ENCODE data around the gene SSR1. TPM values are rescaled to one million over a fixed set of nuclear protein-coding genes. Genes with fewer than 3 reads are reported as not detected.

Gene SSR1
- total and polyA plus RNA-seq, 4 donors = 43.6 to 115 (median 79.9) TPM

GRCh38 chr6:7307533-7307932 is 5.5 kb downstream of the SSR1 start:
- no peak overlapping the region for H3K9ac ChIP-seq (ENCODE audit: low read depth in 1 of 2, low read length in 2 of 2)
- no peak for DNase-seq (ENCODE audit: low spot score)
- H3K27ac ChIP-seq (ENCODE audit: low read depth in 1 of 2, low read length in 2 of 2) = no peak overlapping the region
- WGBS = 98% methylated on average over 5 of the region's 5 CpGs
- H3K27me3 ChIP-seq (ENCODE audit: control insufficient read depth in 4 of 4, insufficient read depth in 4 of 4, low read length in 3 of 4) = no peaks in the 10 kb centered on the region
- TF ChIP-seq YY1 (IDR thresholded peaks at IDR 0.05) (no peak), RXRA (IDR thresholded peaks at IDR 0.05) (no peak), HNF4A (conservative IDR thresholded peaks at IDR 0.05) (no peak), MAX (IDR thresholded peaks at IDR 0.05) (no peak), RAD21 (IDR thresholded peaks at IDR 0.05) (no peak), SP1 (IDR thresholded peaks at IDR 0.05) (no peak), EGR1 (IDR thresholded peaks at IDR 0.05; ENCODE audit: low read depth in 2 of 2) (no peak), HNF4G (IDR thresholded peaks at IDR 0.05) (no peak)
- TF ChIP-seq, protein P1, sequence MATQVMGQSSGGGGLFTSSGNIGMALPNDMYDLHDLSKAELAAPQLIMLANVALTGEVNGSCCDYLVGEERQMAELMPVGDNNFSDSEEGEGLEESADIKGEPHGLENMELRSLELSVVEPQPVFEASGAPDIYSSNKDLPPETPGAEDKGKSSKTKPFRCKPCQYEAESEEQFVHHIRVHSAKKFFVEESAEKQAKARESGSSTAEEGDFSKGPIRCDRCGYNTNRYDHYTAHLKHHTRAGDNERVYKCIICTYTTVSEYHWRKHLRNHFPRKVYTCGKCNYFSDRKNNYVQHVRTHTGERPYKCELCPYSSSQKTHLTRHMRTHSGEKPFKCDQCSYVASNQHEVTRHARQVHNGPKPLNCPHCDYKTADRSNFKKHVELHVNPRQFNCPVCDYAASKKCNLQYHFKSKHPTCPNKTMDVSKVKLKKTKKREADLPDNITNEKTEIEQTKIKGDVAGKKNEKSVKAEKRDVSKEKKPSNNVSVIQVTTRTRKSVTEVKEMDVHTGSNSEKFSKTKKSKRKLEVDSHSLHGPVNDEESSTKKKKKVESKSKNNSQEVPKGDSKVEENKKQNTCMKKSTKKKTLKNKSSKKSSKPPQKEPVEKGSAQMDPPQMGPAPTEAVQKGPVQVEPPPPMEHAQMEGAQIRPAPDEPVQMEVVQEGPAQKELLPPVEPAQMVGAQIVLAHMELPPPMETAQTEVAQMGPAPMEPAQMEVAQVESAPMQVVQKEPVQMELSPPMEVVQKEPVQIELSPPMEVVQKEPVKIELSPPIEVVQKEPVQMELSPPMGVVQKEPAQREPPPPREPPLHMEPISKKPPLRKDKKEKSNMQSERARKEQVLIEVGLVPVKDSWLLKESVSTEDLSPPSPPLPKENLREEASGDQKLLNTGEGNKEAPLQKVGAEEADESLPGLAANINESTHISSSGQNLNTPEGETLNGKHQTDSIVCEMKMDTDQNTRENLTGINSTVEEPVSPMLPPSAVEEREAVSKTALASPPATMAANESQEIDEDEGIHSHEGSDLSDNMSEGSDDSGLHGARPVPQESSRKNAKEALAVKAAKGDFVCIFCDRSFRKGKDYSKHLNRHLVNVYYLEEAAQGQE (IDR thresholded peaks at IDR 0.05) = no peak
- TF ChIP-seq, protein P2, sequence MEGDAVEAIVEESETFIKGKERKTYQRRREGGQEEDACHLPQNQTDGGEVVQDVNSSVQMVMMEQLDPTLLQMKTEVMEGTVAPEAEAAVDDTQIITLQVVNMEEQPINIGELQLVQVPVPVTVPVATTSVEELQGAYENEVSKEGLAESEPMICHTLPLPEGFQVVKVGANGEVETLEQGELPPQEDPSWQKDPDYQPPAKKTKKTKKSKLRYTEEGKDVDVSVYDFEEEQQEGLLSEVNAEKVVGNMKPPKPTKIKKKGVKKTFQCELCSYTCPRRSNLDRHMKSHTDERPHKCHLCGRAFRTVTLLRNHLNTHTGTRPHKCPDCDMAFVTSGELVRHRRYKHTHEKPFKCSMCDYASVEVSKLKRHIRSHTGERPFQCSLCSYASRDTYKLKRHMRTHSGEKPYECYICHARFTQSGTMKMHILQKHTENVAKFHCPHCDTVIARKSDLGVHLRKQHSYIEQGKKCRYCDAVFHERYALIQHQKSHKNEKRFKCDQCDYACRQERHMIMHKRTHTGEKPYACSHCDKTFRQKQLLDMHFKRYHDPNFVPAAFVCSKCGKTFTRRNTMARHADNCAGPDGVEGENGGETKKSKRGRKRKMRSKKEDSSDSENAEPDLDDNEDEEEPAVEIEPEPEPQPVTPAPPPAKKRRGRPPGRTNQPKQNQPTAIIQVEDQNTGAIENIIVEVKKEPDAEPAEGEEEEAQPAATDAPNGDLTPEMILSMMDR (IDR thresholded peaks at IDR 0.05; ENCODE audit: low read depth, low read length, missing input control) = no peak
- TF ChIP-seq, protein P3, sequence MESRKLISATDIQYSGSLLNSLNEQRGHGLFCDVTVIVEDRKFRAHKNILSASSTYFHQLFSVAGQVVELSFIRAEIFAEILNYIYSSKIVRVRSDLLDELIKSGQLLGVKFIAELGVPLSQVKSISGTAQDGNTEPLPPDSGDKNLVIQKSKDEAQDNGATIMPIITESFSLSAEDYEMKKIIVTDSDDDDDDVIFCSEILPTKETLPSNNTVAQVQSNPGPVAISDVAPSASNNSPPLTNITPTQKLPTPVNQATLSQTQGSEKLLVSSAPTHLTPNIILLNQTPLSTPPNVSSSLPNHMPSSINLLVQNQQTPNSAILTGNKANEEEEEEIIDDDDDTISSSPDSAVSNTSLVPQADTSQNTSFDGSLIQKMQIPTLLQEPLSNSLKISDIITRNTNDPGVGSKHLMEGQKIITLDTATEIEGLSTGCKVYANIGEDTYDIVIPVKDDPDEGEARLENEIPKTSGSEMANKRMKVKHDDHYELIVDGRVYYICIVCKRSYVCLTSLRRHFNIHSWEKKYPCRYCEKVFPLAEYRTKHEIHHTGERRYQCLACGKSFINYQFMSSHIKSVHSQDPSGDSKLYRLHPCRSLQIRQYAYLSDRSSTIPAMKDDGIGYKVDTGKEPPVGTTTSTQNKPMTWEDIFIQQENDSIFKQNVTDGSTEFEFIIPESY (IDR thresholded peaks at IDR 0.05) = no peak
- peaks cover 8 to 52% (median 47%) of the 10 kb centered on the region in 4 donors for H3K36me3 ChIP-seq (ENCODE audit: control insufficient read depth in 4 of 4, insufficient read depth in 3 of 4, low read depth in 1 of 4, low read length in 3 of 4)
- no peak overlapping the region for H3K4me3 ChIP-seq (ENCODE audit: low read depth in 1 of 3, low read length in 3 of 3)
- peaks cover 2 to 16% (median 11%) of the 10 kb centered on the region in 4 donors for H3K4me1 ChIP-seq (ENCODE audit: control insufficient read depth in 4 of 4, insufficient read depth in 4 of 4, low read length in 3 of 4)
- no peaks in the 10 kb centered on the region for H3K9me3 ChIP-seq (ENCODE audit: control insufficient read depth in 4 of 4, low read length in 3 of 4)

- no peak for DNase-seq (ENCODE audit: low spot score)
- H3K27ac ChIP-seq (ENCODE audit: low read depth in 1 of 2, low read length in 2 of 2) = no peak overlapping the region
- peaks cover 0 to 10% (median 3%) of the 10 kb centered on the region in 4 donors for H3K4me1 ChIP-seq (ENCODE audit: control insufficient read depth in 4 of 4, insufficient read depth in 4 of 4, low read length in 3 of 4)
- H3K27me3 ChIP-seq (ENCODE audit: control insufficient read depth in 4 of 4, insufficient read depth in 4 of 4, low read length in 3 of 4) = no peaks in the 10 kb centered on the region
- H3K4me3 ChIP-seq (ENCODE audit: low read depth in 1 of 3, low read length in 3 of 3) = no peak overlapping the region
- WGBS = 87% methylated on average over 1 of the region's 1 CpG
- H3K9ac ChIP-seq (ENCODE audit: low read depth in 1 of 2, low read length in 2 of 2) = no peak overlapping the region
- peaks cover 12 to 73% (median 65%) of the 10 kb centered on the region in 4 donors for H3K36me3 ChIP-seq (ENCODE audit: control insufficient read depth in 4 of 4, insufficient read depth in 3 of 4, low read depth in 1 of 4, low read length in 3 of 4)
- TF ChIP-seq RAD21 (IDR thresholded peaks at IDR 0.05) (no peak), EGR1 (IDR thresholded peaks at IDR 0.05; ENCODE audit: low read depth in 2 of 2) (no peak), TAF1 (conservative IDR thresholded peaks at IDR 0.05) (no peak), MAX (IDR thresholded peaks at IDR 0.05) (no peak)
- TF ChIP-seq, protein P2 (IDR thresholded peaks at IDR 0.05; ENCODE audit: low read depth, low read length, missing input control) = no peak
- no peaks in the 10 kb centered on the region for H3K9me3 ChIP-seq (ENCODE audit: control insufficient read depth in 4 of 4, low read length in 3 of 4)
Measured at GRCh38 chr6:7304821-7305220, 8.2 kb downstream of the SSR1 start.

All from liver (tissue), 9 donors.